ENCODE data around the gene MAGEH1. TPM values are rescaled to one million over a fixed set of nuclear protein-coding genes. Genes with fewer than 3 reads are reported as not detected.
"Not testable (repeated sequence)": the region's sequence is repeated elsewhere in the genome, so short reads cannot be mapped to it uniquely, and the experiment has no call there.

The MAGEH1 gene
- total RNA-seq (ENCODE audit: low replicate concordance), result 11.4 and 26.1 TPM in 2 replicates

- H3K4me3 ChIP-seq (ENCODE audit: low read depth, low read length), result peak within 1 kb of the TSS; percentile 76
- peak; percentile 77 for DNase-seq (ENCODE audit: low read depth)
- TF ChIP-seq CTCF (IDR thresholded peaks at IDR 0.05; ENCODE audit: insufficient read depth, low read length), result no peak
Observed at GRCh38 chrX:55451990-55452832, at the start of gene MAGEH1. Gene MAGEH1 (plus strand): TSS chrX:55452127. CDS start chrX:55452375, 248 bp downstream.

- H3K4me3 ChIP-seq (ENCODE audit: low read depth, low read length); DNase-seq (ENCODE audit: low read depth): not testable (repeated sequence)
Observed at GRCh38 chrX:55427079-55427478, 24.8 kb upstream of the MAGEH1 start.

- H3K4me3 ChIP-seq (ENCODE audit: low read depth, low read length); DNase-seq (ENCODE audit: low read depth): not testable (repeated sequence)
Observed at GRCh38 chrX:55443468-55443867, 8.5 kb upstream of the MAGEH1 start.

GRCh38 chrX:55450259-55450658, 1.7 kb upstream of the MAGEH1 start:
- DNase-seq (ENCODE audit: low read depth), result peak; percentile 35
- peak; percentile 4 for TF ChIP-seq CTCF (IDR thresholded peaks at IDR 0.05; ENCODE audit: insufficient read depth, low read length)
- H3K4me3 ChIP-seq (ENCODE audit: low read depth, low read length), result no peak overlapping the region

- DNase-seq (ENCODE audit: low read depth), result no peak
- TF ChIP-seq CTCF (IDR thresholded peaks at IDR 0.05; ENCODE audit: insufficient read depth, low read length), result no peak
- H3K4me3 ChIP-seq (ENCODE audit: low read depth, low read length), result no peak overlapping the region
Observed at GRCh38 chrX:55451141-55451540, 786 bp upstream of the MAGEH1 start.

GRCh38 chrX:55451626-55451989, 319 bp upstream of the MAGEH1 start:
- peak overlapping the region; percentile 76 for H3K4me3 ChIP-seq (ENCODE audit: low read depth, low read length)
- TF ChIP-seq CTCF (IDR thresholded peaks at IDR 0.05; ENCODE audit: insufficient read depth, low read length), result no peak
- DNase-seq (ENCODE audit: low read depth), result no peak

GRCh38 chrX:55452833-55453124, 852 bp downstream of the MAGEH1 start:
- peak overlapping the region; percentile 76 for H3K4me3 ChIP-seq (ENCODE audit: low read depth, low read length)
- TF ChIP-seq CTCF (IDR thresholded peaks at IDR 0.05; ENCODE audit: insufficient read depth, low read length), result no peak
- no peak for DNase-seq (ENCODE audit: low read depth)

GRCh38 chrX:55455708-55456107, 3.8 kb downstream of the MAGEH1 start:
- not testable (repeated sequence) for H3K4me3 ChIP-seq (ENCODE audit: low read depth, low read length); DNase-seq (ENCODE audit: low read depth)

- not testable (repeated sequence) for DNase-seq (ENCODE audit: low read depth); H3K4me3 ChIP-seq (ENCODE audit: low read depth, low read length)
Observed at GRCh38 chrX:55459426-55459825, 7.5 kb downstream of the MAGEH1 start.

GRCh38 chrX:55459926-55460325, 8.0 kb downstream of the MAGEH1 start:
- not testable (repeated sequence) for H3K4me3 ChIP-seq (ENCODE audit: low read depth, low read length); DNase-seq (ENCODE audit: low read depth)

- H3K4me3 ChIP-seq (ENCODE audit: low read depth, low read length); DNase-seq (ENCODE audit: low read depth): not testable (repeated sequence)
Observed at GRCh38 chrX:55464050-55464449, 12.1 kb downstream of the MAGEH1 start.

- not testable (repeated sequence) for DNase-seq (ENCODE audit: low read depth); H3K4me3 ChIP-seq (ENCODE audit: low read depth, low read length)
Observed at GRCh38 chrX:55465108-55465507, 13.2 kb downstream of the MAGEH1 start.

- not testable (repeated sequence) for H3K4me3 ChIP-seq (ENCODE audit: low read depth, low read length); DNase-seq (ENCODE audit: low read depth)
Observed at GRCh38 chrX:55465791-55466190, 13.9 kb downstream of the MAGEH1 start.
